Measurements from ENCODE around the gene FILIP1L. TPM values are rescaled to one million over a fixed set of nuclear protein-coding genes. Genes with fewer than 3 reads are reported as not detected.

Gene FILIP1L
- polyA plus RNA-seq, 3 donors = 0.13 to 0.40 (median 0.25) TPM

DNA sequence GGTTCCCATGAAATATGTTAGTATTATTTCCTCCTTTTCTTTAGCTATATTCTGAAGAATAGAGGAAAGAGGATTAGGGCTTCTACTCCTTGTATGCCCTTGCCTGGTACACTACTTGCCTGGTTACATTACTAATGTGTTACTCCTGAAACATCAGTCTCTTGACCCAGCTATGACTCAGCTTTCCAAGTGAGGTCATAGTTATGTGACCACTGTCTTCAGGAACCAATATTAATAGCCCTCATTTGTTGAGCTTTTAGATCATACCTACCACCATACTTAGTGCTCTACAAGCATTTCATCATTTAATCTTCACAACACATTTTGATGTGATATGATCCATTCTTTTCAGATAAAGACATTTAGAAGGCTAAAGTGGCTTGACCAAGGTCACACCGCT, 236.3 kb downstream of the FILIP1L start:
- H3K4me2 ChIP-seq (replicated peaks; ENCODE audit: extremely low read depth, low read length, poor library complexity, severe bottlenecking) = no peak overlapping the region

DNA sequence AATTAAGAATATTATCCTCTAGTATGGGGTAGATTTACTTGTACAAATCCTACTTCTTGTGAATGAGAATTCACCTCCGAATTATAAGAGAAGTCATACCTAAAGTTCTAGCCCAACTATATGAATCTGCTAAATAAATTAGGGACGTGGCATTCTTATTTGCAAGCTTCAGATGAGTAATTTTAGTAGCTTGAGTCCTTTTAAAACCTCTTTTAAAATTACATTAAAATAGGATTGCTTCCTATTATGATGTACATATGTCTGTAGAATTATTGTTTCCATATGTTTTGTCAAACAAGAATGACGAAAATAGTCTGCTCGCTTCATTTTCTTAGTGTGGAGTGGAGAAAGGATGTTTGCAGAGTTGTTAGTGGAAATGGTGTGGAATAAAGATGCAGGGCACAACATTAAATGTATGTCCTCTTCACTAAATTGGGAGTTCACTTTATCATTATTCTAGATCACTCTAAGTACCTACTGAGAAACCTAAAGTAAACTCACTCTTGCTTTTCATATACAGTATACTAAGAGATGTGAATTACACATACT, 237.2 kb downstream of the FILIP1L start:
- H3K9me3 ChIP-seq (replicated peaks in 1 of 2; ENCODE audit: control insufficient read depth in 1 of 2, insufficient read depth in 1 of 2, low read length in 2 of 2) = no peaks in the 10 kb centered on the region
- H3K9ac ChIP-seq (ENCODE audit: insufficient read depth, low read length, poor library complexity, severe bottlenecking) = no peak overlapping the region
- peaks cover 0 to 6% of the 10 kb centered on the region in 2 donors for H3K4me1 ChIP-seq (ENCODE audit: control insufficient read depth in 1 of 2, insufficient read depth in 2 of 2, low read length in 2 of 2)
- DNase-seq = no peak
- no peaks in the 10 kb centered on the region for H3K36me3 ChIP-seq (replicated peaks in 1 of 2; ENCODE audit: control insufficient read depth in 1 of 2, insufficient read depth in 2 of 2, low read length in 2 of 2)
- WGBS (ENCODE audit: insufficient coverage) = no CpG with 5 or more reads among the region's 4 CpGs
- Mint-ChIP-seq H3K36me3 (no peaks in the 10 kb centered on the region), H3K27ac (peak overlapping the region in 1 of 7 donors; percentile 82), H3K27me3 (ENCODE audit: low read depth in 3 of 3) (peaks cover 0 to 6% (median 2%) of the 10 kb centered on the region in 3 donors), H3K9me3 (no peaks in the 10 kb centered on the region), H3K4me3 (peak overlapping the region; percentile 80 to 86), H3K4me1 (peaks cover 11% of the 10 kb centered on the region)
- no peak overlapping the region for H3K27ac ChIP-seq (ENCODE audit: low read depth in 1 of 2, low read length in 2 of 2)
- H4K20me1 ChIP-seq (ENCODE audit: insufficient read depth, low read length) = no peaks in the 10 kb centered on the region
- no peak for TF ChIP-seq CTCF (IDR thresholded peaks at IDR 0.05)
- H3K4me2 ChIP-seq (replicated peaks; ENCODE audit: extremely low read depth, low read length, poor library complexity, severe bottlenecking) = peak overlapping the region; percentile 71
- H3K4me3 ChIP-seq (replicated peaks in 1 of 3; ENCODE audit: low read depth in 2 of 3, low read length in 3 of 3) = peak overlapping the region in 1 of 3 experiments; percentile 77
- no peaks in the 10 kb centered on the region for H3K79me2 ChIP-seq (ENCODE audit: insufficient read depth, low read length)
- intact Hi-C loops (cut with micrococcal nuclease) = no loop called here
- peaks cover 0 to 2% of the 10 kb centered on the region in 2 donors for H3K27me3 ChIP-seq (ENCODE audit: control insufficient read depth in 2 of 2, insufficient read depth in 2 of 2, low read length in 2 of 2)
- H2AFZ ChIP-seq (ENCODE audit: insufficient read depth, low read depth, low read length, poor library complexity, severe bottlenecking) = no peak overlapping the region

More for the DNA sequence above, 236.3 kb downstream of the FILIP1L start:
- H3K9ac ChIP-seq (ENCODE audit: insufficient read depth, low read length, poor library complexity, severe bottlenecking) = no peak overlapping the region
- H3K4me1 ChIP-seq (ENCODE audit: control insufficient read depth in 1 of 2, insufficient read depth in 2 of 2, low read length in 2 of 2) = peaks cover 0 to 6% of the 10 kb centered on the region in 2 donors
- Mint-ChIP-seq H3K9me3 (no peaks in the 10 kb centered on the region), H3K27ac (peak overlapping the region in 1 of 7 donors; percentile 61), H3K36me3 (no peaks in the 10 kb centered on the region), H3K4me3 (no peak overlapping the region), H3K27me3 (ENCODE audit: low read depth in 3 of 3) (peaks cover 0 to 6% (median 2%) of the 10 kb centered on the region in 3 donors), H3K4me1 (peaks cover 11% of the 10 kb centered on the region)
- H2AFZ ChIP-seq (ENCODE audit: insufficient read depth, low read depth, low read length, poor library complexity, severe bottlenecking) = no peak overlapping the region
- H3K27me3 ChIP-seq (ENCODE audit: control insufficient read depth in 2 of 2, insufficient read depth in 2 of 2, low read length in 2 of 2) = peaks cover 0 to 2% of the 10 kb centered on the region in 2 donors
- H4K20me1 ChIP-seq (ENCODE audit: insufficient read depth, low read length) = no peaks in the 10 kb centered on the region
- H3K4me3 ChIP-seq (replicated peaks in 1 of 3; ENCODE audit: low read depth in 2 of 3, low read length in 3 of 3) = no peak overlapping the region
- H3K36me3 ChIP-seq (replicated peaks in 1 of 2; ENCODE audit: control insufficient read depth in 1 of 2, insufficient read depth in 2 of 2, low read length in 2 of 2) = no peaks in the 10 kb centered on the region
- DNase-seq = peak; percentile 30 to 77 (median 50)
- no CpG with 5 or more reads among the region's 1 CpG for WGBS (ENCODE audit: insufficient coverage)
- no peaks in the 10 kb centered on the region for H3K9me3 ChIP-seq (replicated peaks in 1 of 2; ENCODE audit: control insufficient read depth in 1 of 2, insufficient read depth in 1 of 2, low read length in 2 of 2)
- intact Hi-C loops (cut with micrococcal nuclease) = no loop called here
- H3K79me2 ChIP-seq (ENCODE audit: insufficient read depth, low read length) = no peaks in the 10 kb centered on the region
- no peak for TF ChIP-seq CTCF (IDR thresholded peaks at IDR 0.05)
- no peak overlapping the region for H3K27ac ChIP-seq (ENCODE audit: low read depth in 1 of 2, low read length in 2 of 2)

All from CD14-positive monocyte (primary cell).